WTC11 (cell line): ENCODE data around the gene SLC25A51.

Experiments used
- CREB1 ChIP-seq: sonication (generic); formaldehyde crosslinking; IDR thresholded peaks from 2 replicates; pipeline ENCODE4 v1.8.0; 2023; ENCODE audit warnings: mild to moderate bottlenecking, missing genetic modification reagents
- CTCF ChIP-seq: fragments of 200-600 bp; IDR thresholded peaks from 2 replicates; pipeline ENCODE4 v1.8.0; 2022; ENCODE audit warnings: antibody characterized with exemption

GRCh38 chr9:37906312-37907239 is 2.6 kb upstream of the SLC25A51 start:
- no peak for TF ChIP-seq CTCF
- TF ChIP-seq CREB1 (CRISPR knock-in tag), result no peak
